GM18520 (cell line): Measurements from ENCODE around the gene SZT2.

Experiments
- ATAC-seq: cut with Tn5 transposase; IDR thresholded peaks from one replicate; pipeline ENCODE4 v1.9.1; 2021; ENCODE audit not compliant: unreplicated experiment

Gene SZT2

GRCh38 chr1:43439781-43440180 lies 50.1 kb downstream of the SZT2 start:
- no peak for ATAC-seq

GRCh38 chr1:43440358-43440757 lies 50.7 kb downstream of the SZT2 start:
- ATAC-seq = no peak

- ATAC-seq = no peak
Observed at GRCh38 chr1:43441166-43441893, 51.6 kb downstream of the SZT2 start.

GRCh38 chr1:43441894-43442637 lies 52.4 kb downstream of the SZT2 start:
- ATAC-seq = no peak

- ATAC-seq = no peak
Observed at GRCh38 chr1:43442756-43443155, 53.1 kb downstream of the SZT2 start.

GRCh38 chr1:43443197-43443946 lies 53.7 kb downstream of the SZT2 start:
- ATAC-seq = no peak

- no peak for ATAC-seq
Observed at GRCh38 chr1:43444151-43444828, 54.6 kb downstream of the SZT2 start.

GRCh38 chr1:43444836-43445235 lies 55.1 kb downstream of the SZT2 start:
- no peak for ATAC-seq

GRCh38 chr1:43445606-43446387 lies 56.1 kb downstream of the SZT2 start:
- no peak for ATAC-seq

- no peak for ATAC-seq
Observed at GRCh38 chr1:43446388-43446740, 56.7 kb downstream of the SZT2 start.

GRCh38 chr1:43446881-43447835 lies 57.5 kb downstream of the SZT2 start:
- ATAC-seq = no peak

- no peak for ATAC-seq
Observed at GRCh38 chr1:43447891-43448708, 58.4 kb downstream of the SZT2 start.

GRCh38 chr1:43448955-43449707 lies 59.4 kb downstream of the SZT2 start:
- no peak for ATAC-seq

- no peak for ATAC-seq
Observed at GRCh38 chr1:43449708-43450069, 60.0 kb downstream of the SZT2 start.

GRCh38 chr1:43450251-43450941 lies 60.7 kb downstream of the SZT2 start:
- ATAC-seq = no peak

GRCh38 chr1:43451157-43451591 lies 61.5 kb downstream of the SZT2 start:
- no peak for ATAC-seq
